Keratinocyte (primary cell): Measurements from ENCODE around the gene PLAC1. TPM values are rescaled to one million over a fixed set of nuclear protein-coding genes. Genes with fewer than 3 reads are reported as not detected.

Experiments used
- DNase-seq: peaks from one replicate; pipeline ENCODE4 v3.0.0-alpha.2; 2011; ENCODE audit warnings: low read depth, missing footprints, low spot score
- FAIRE-seq: peaks from 2 replicates; lab custom pipeline; 2011; peaks lifted over from hg19 to GRCh38; lab: Jason Lieb, UNC
- H2AFZ ChIP-seq: 2 replicates; pipeline ENCODE4 v1.6.0; 2012; ENCODE audit warnings: low read length, control low read depth, inconsistent platforms; ENCODE audit not compliant: control insufficient read depth
- H3K27ac ChIP-seq: 2 replicates; pipeline ENCODE4 v1.5.1; 2011; ENCODE audit warnings: low read length; ENCODE audit not compliant: control insufficient read depth, insufficient read depth
- H3K27me3 ChIP-seq: 3 replicates; pipeline ENCODE4 v1.6.0; 2011; ENCODE audit warnings: low read length; ENCODE audit not compliant: control insufficient read depth, insufficient read depth; ENCODE audit errors: extremely low read depth
- H3K36me3 ChIP-seq, 2 experiments: 2 replicates in 1 of 2; 3 replicates in 1 of 2; pipeline ENCODE4 v1.5.1; 2011; ENCODE audit warnings: low read length in 2 of 2, mild to moderate bottlenecking in 1 of 2; ENCODE audit not compliant: control insufficient read depth in 2 of 2, insufficient read depth in 2 of 2; ENCODE audit errors: extremely low read depth in 1 of 2
- H3K4me1 ChIP-seq: 3 replicates; pipeline ENCODE4 v1.5.1; 2011; ENCODE audit warnings: low read length; ENCODE audit not compliant: control insufficient read depth, insufficient read depth; ENCODE audit errors: extremely low read depth
- H3K4me2 ChIP-seq: 3 replicates; pipeline ENCODE4 v1.6.0; 2011; ENCODE audit warnings: low read depth, low read length; ENCODE audit not compliant: control insufficient read depth, insufficient read depth; ENCODE audit errors: extremely low read depth
- H3K4me3 ChIP-seq, 3 experiments: fragments of 200-600 bp in 1 of 3; sonication (generic) in 1 of 3; 2 replicates in 2 of 3; 3 replicates in 1 of 3; pipeline ENCODE4 v1.5.1; 2011 to 2016; ENCODE audit warnings: low read length in 3 of 3, mild to moderate bottlenecking in 3 of 3, control low read depth in 2 of 3, inconsistent platforms in 1 of 3, low read depth in 1 of 3, mixed read lengths in 1 of 3, mixed run types in 1 of 3, moderate library complexity in 1 of 3; ENCODE audit not compliant: control insufficient read depth in 2 of 3, insufficient read depth in 2 of 3; ENCODE audit errors: extremely low read depth in 1 of 3
- H3K79me2 ChIP-seq: 2 replicates; pipeline ENCODE4 v1.6.0; 2012; ENCODE audit warnings: low read length; ENCODE audit not compliant: control insufficient read depth, insufficient read depth
- H3K9ac ChIP-seq: 3 replicates; pipeline ENCODE4 v1.6.0; 2011; ENCODE audit warnings: low read length; ENCODE audit not compliant: control insufficient read depth, insufficient read depth; ENCODE audit errors: extremely low read depth
- H3K9me1 ChIP-seq: 3 replicates; pipeline ENCODE4 v1.6.0; 2011; ENCODE audit warnings: low read length; ENCODE audit not compliant: control insufficient read depth, insufficient read depth; ENCODE audit errors: extremely low read depth
- H3K9me3 ChIP-seq: 2 replicates; pipeline ENCODE4 v1.5.1; 2012; ENCODE audit warnings: low read depth, low read length; ENCODE audit not compliant: control insufficient read depth
- H4K20me1 ChIP-seq: 3 replicates; pipeline ENCODE4 v1.6.0; 2011; ENCODE audit warnings: low read length; ENCODE audit not compliant: control insufficient read depth, insufficient read depth; ENCODE audit errors: extremely low read depth
- CTCF ChIP-seq, 3 experiments: IDR thresholded peaks in 1 of 3; conservative IDR thresholded peaks in 1 of 3; optimal IDR thresholded peaks in 1 of 3; 2 replicates in 2 of 3; 3 replicates in 1 of 3; pipeline versions ENCODE3 to v1.5.1; 2011; ENCODE audit warnings: low read length in 3 of 3, mild to moderate bottlenecking in 3 of 3, moderate library complexity in 2 of 3, control low read depth in 1 of 3, inconsistent platforms in 1 of 3; ENCODE audit not compliant: insufficient read depth in 2 of 3; ENCODE audit errors: extremely low read depth in 1 of 3
- EZH2 ChIP-seq: IDR thresholded peaks from one replicate; pipeline ENCODE4 v1.6.1; 2012; ENCODE audit warnings: inconsistent platforms, mild to moderate bottlenecking, low read length, moderate library complexity
- dilution Hi-C: fragments of 300-500 bp; cut with MboI; formaldehyde crosslinking; loops from one replicate; pipeline ENCODE4 v1.7.0; 2020; ENCODE audit warnings: low sequenced_read_pairs; ENCODE audit not compliant: extremely low pct_ligation_motif_present
- polyA plus RNA-seq, 5 experiments: library from polyadenylated mRNA; depleted of rRNA in 3 of 5; stranded (reverse) in 3 of 5; stranded (forward) in 1 of 5; unstranded in 1 of 5; fragments of >200 nt; gene quantifications; 1 replicate in 1 of 5; 2 replicates in 3 of 5; 3 replicates in 1 of 5; pipeline versions ENCODE4 v1.2.1 to v1.2.3, GENCODE V29; 2011 to 2012; ENCODE audit warnings: missing spikeins in 2 of 5, low read depth in 1 of 5, low replicate concordance in 1 of 5

Gene PLAC1
- polyA plus RNA-seq, 1 donor (not counting 4 experiments of a cell fraction or from before 2014, with no cell fraction given), result 8.5 TPM

DNA sequence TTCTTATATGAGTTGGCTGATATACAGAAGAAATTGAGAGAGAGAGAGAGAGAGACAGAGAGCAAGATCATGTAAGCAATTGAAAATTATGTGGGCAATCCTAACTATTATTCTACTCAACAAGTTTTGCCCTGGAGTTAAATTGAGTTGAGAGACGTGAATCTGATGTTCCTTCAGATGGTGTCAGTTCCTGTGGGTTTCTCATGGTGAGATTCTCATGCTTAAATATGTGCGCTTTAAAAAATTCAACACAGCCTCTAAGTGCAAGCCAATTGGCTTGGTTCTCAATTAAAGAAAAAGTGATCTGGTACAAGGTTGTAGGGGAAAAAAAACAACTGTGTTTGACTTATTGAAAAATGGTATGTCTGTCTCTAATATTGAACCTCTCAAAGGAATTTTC lies 35.4 kb upstream of the PLAC1 start:
- peaks cover 48% of the 10 kb centered on the region for H3K4me1 ChIP-seq

GRCh38 chrX:134692990-134693389 lies 34.7 kb upstream of the PLAC1 start:
- peak overlapping the region; percentile 37 for H3K27ac ChIP-seq
- no peaks in the 10 kb centered on the region for H3K79me2 ChIP-seq
- H3K9ac ChIP-seq, result no peak overlapping the region
- peaks cover 55% of the 10 kb centered on the region for H3K4me1 ChIP-seq
- no peaks in the 10 kb centered on the region for H3K36me3 ChIP-seq
- dilution Hi-C loops, result no loop called here
- H3K4me3 ChIP-seq, result no peak overlapping the region
- H3K4me2 ChIP-seq, result no peak overlapping the region
- no peak for TF ChIP-seq CTCF (optimal IDR thresholded peaks at IDR 0.05 in 1 of 3, IDR thresholded peaks at IDR 0.05 in 1 of 3, conservative IDR thresholded peaks at IDR 0.05 in 1 of 3; ENCODE audit: extremely low read depth in 1 of 3, insufficient read depth in 2 of 3, low read length in 3 of 3)
- TF ChIP-seq EZH2, result no peak
- no peaks in the 10 kb centered on the region for H3K9me1 ChIP-seq
- no peaks in the 10 kb centered on the region for H3K27me3 ChIP-seq
- H3K9me3 ChIP-seq, result no peaks in the 10 kb centered on the region
- DNase-seq (no peak), FAIRE-seq (peak; percentile 36)
- H2AFZ ChIP-seq, result no peak overlapping the region
- H4K20me1 ChIP-seq, result no peaks in the 10 kb centered on the region

More for the DNA sequence above, 35.4 kb upstream of the PLAC1 start:
- peak overlapping the region; percentile 37 for H3K27ac ChIP-seq
- H3K9ac ChIP-seq, result no peak overlapping the region
- H3K9me3 ChIP-seq, result no peaks in the 10 kb centered on the region
- H2AFZ ChIP-seq, result no peak overlapping the region
- H4K20me1 ChIP-seq, result no peaks in the 10 kb centered on the region
- DNase-seq, result no peak
- H3K36me3 ChIP-seq, result no peaks in the 10 kb centered on the region
- H3K4me3 ChIP-seq, result no peak overlapping the region
- no peak overlapping the region for H3K4me2 ChIP-seq
- no peaks in the 10 kb centered on the region for H3K27me3 ChIP-seq
- TF ChIP-seq CTCF (optimal IDR thresholded peaks at IDR 0.05 in 1 of 3, IDR thresholded peaks at IDR 0.05 in 1 of 3, conservative IDR thresholded peaks at IDR 0.05 in 1 of 3; ENCODE audit: extremely low read depth in 1 of 3, insufficient read depth in 2 of 3, low read length in 3 of 3), result no peak
- TF ChIP-seq EZH2, result no peak
- FAIRE-seq, result no peak
- dilution Hi-C loops, result no loop called here
- no peaks in the 10 kb centered on the region for H3K79me2 ChIP-seq
- H3K9me1 ChIP-seq, result no peaks in the 10 kb centered on the region
